Stimulated activated naive B cell treated with anti-CD40 and anti-IgM and Interleukin-4, amounts not matched to agents 10 μg/mL and 1 μg/mL and 100 μg/mL, for 72 hours (primary cell): Measurements from ENCODE around the gene RHCE.
"Not testable (repeated sequence)": the region's sequence is repeated elsewhere in the genome, so short reads cannot be mapped to it uniquely, and the experiment has no call there.

ENCODE experiments used
- ATAC-seq, 2 donors: fragments of 150-1000 bp; cut with Tn5 transposase; replicated peaks; 2 replicates each; pipeline ENCODE4 v1.10.0; 2021; ENCODE audit warnings: moderate library complexity in 1 of 2
- DNase-seq: peaks from one replicate; pipeline ENCODE4 v3.0.0; 2021
- H3K27ac Mint-ChIP-seq: one replicate; pipeline ENCODE4 v1.8.0; 2022; ENCODE audit warnings: mild to moderate bottlenecking, mixed read lengths
- H3K27me3 Mint-ChIP-seq, 2 donors: one replicate each; pipeline ENCODE4 v1.8.0; 2022; ENCODE audit warnings: mixed read lengths in 2 of 2
- H3K36me3 Mint-ChIP-seq, 2 donors: one replicate each; pipeline ENCODE4 v1.8.0; 2022; ENCODE audit warnings: mixed read lengths in 2 of 2, mild to moderate bottlenecking in 1 of 2
- H3K4me1 Mint-ChIP-seq, 2 donors: one replicate each; pipeline ENCODE4 v1.8.0; 2022; ENCODE audit warnings: mixed read lengths in 2 of 2, mild to moderate bottlenecking in 1 of 2
- H3K4me3 Mint-ChIP-seq, 2 donors: one replicate each; pipeline ENCODE4 v1.8.0; 2022; ENCODE audit warnings: mild to moderate bottlenecking in 2 of 2, mixed read lengths in 2 of 2, moderate library complexity in 1 of 2
- H3K9me3 Mint-ChIP-seq, 2 donors: one replicate each; pipeline ENCODE4 v1.8.0; 2022; ENCODE audit warnings: mixed read lengths in 2 of 2, mild to moderate bottlenecking in 1 of 2

Gene RHCE

GRCh38 chr1:25329950-25330349 lies 90.7 kb downstream of the RHCE start:
- not testable (repeated sequence) for H3K36me3 Mint-ChIP-seq, H3K27me3 Mint-ChIP-seq, H3K9me3 Mint-ChIP-seq, H3K27ac Mint-ChIP-seq, DNase-seq, H3K4me3 Mint-ChIP-seq
- peaks cover 0 to 15% of the 10 kb centered on the region in 2 donors for H3K4me1 Mint-ChIP-seq
- peak; percentile 53 to 66 for ATAC-seq

- peaks cover 0 to 11% of the 10 kb centered on the region in 2 donors for H3K4me1 Mint-ChIP-seq
- not testable (repeated sequence) for H3K4me3 Mint-ChIP-seq, H3K27ac Mint-ChIP-seq, ATAC-seq, H3K27me3 Mint-ChIP-seq, H3K9me3 Mint-ChIP-seq, H3K36me3 Mint-ChIP-seq, DNase-seq
Observed at GRCh38 chr1:25329336-25329735, 91.3 kb downstream of the RHCE start.

DNA sequence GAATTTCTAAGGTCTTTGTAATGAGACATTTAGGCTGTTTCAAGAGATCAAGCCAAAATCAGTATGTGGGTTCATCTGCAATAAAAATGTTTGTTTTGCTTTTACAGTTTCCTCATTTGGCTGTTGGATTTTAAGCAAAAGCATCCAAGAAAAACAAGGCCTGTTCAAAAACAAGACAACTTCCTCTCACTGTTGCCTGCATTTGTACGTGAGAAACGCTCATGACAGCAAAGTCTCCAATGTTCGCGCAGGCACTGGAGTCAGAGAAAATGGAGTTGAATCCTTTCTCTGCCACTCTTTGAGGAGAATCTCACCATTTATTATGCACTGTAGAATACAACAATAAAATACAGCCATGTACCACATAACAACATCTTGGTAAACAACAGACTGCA lies 91.8 kb downstream of the RHCE start:
- H3K27me3 Mint-ChIP-seq, ATAC-seq, H3K4me1 Mint-ChIP-seq, H3K36me3 Mint-ChIP-seq, H3K9me3 Mint-ChIP-seq, H3K27ac Mint-ChIP-seq, H3K4me3 Mint-ChIP-seq, DNase-seq: not testable (repeated sequence)

DNA sequence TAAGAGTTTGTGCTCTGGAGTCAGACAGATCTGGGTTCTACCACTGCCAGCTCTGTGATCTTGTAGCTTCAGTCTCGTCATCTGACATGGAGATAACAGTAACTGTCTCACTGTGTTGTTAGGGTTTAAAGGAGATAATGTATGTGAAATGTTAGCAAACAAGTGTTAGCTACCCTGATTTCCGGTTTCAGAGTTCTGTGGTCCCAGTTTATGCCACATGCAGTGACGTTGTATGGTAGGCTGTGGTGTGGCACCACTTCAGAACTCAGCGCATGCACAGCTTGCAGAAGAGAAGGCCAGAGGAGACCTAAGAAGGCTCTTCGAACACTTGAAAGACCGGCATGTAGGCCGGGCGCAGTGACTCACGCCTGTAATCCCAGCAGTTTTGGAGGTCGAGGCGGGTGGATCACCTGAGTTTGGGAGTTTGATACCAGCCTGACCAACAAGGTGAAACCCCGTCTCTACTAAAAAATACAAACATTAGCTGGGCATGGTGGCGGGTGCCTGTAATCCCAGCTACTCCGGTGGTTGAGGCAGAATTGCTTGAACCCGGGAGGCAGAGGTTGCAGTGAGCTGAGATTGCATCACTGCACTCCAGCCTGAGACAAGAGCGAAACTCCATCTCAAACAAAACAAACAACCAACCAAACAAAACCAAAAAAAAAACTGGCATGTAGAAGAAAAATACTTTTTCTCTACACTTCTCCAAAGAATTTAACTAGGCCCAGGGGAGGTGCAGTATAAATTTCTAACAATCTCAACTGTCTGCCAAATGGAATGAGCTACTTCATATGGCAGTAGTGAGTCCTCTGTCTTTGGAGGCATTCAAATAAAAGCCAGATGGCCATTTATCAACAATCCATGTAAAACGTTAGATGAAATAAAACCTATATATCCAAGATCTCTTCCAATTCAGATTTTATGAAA lies 92.5 kb downstream of the RHCE start:
- not testable (repeated sequence) for H3K27ac Mint-ChIP-seq, ATAC-seq, H3K4me3 Mint-ChIP-seq, H3K36me3 Mint-ChIP-seq, DNase-seq, H3K9me3 Mint-ChIP-seq, H3K27me3 Mint-ChIP-seq, H3K4me1 Mint-ChIP-seq

- not testable (repeated sequence) for ATAC-seq, H3K4me3 Mint-ChIP-seq, H3K4me1 Mint-ChIP-seq, H3K36me3 Mint-ChIP-seq, DNase-seq, H3K27me3 Mint-ChIP-seq, H3K27ac Mint-ChIP-seq, H3K9me3 Mint-ChIP-seq
Observed at GRCh38 chr1:25324407-25324806, 96.2 kb downstream of the RHCE start.

DNA sequence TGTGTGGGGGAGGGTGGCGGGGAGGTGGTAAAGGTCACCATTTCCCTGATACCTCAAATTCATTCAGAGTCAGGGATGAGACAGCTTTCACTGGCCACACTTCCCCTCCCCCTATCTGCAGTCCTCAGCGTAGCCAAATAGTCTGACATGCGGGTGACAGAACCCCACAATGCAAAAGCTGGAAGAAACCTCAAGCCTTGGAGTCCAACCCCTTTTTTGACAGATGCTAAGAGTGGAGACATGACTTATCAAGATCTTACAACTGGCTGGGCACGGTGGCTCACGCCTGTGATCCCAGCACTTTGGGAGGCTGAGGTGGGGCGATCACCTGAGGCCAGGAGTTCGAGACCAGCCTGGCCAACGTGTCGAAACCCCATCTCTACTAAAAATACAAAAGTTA lies 98.5 kb downstream of the RHCE start:
- not testable (repeated sequence) for H3K36me3 Mint-ChIP-seq, H3K9me3 Mint-ChIP-seq, H3K27me3 Mint-ChIP-seq, ATAC-seq, H3K27ac Mint-ChIP-seq, H3K4me3 Mint-ChIP-seq, DNase-seq, H3K4me1 Mint-ChIP-seq

GRCh38 chr1:25320314-25320938 lies 100.2 kb downstream of the RHCE start:
- H3K4me3 Mint-ChIP-seq = not testable (repeated sequence)

GRCh38 chr1:25312806-25313470 lies 107.7 kb downstream of the RHCE start:
- not testable (repeated sequence) for DNase-seq

More at GRCh38 chr1:25320314-25320938, 100.2 kb downstream of the RHCE start:
- H3K36me3 Mint-ChIP-seq, H3K27ac Mint-ChIP-seq, H3K4me1 Mint-ChIP-seq, ATAC-seq, H3K27me3 Mint-ChIP-seq, DNase-seq, H3K9me3 Mint-ChIP-seq: not testable (repeated sequence)

More at GRCh38 chr1:25312806-25313470, 107.7 kb downstream of the RHCE start:
- not testable (repeated sequence) for ATAC-seq, H3K4me3 Mint-ChIP-seq, H3K9me3 Mint-ChIP-seq, H3K27me3 Mint-ChIP-seq, H3K27ac Mint-ChIP-seq, H3K4me1 Mint-ChIP-seq
- H3K36me3 Mint-ChIP-seq = peaks cover 3 to 16% of the 10 kb centered on the region in 2 donors
